Muscle layer of duodenum (tissue), 2 donors: ENCODE measurements around the gene BATF.

Source experiments
- H3K27ac ChIP-seq: one replicate; pipeline ENCODE4 v1.7.0; 2013; ENCODE audit warnings: mild to moderate bottlenecking, low read length
- H3K27me3 ChIP-seq: one replicate; pipeline ENCODE4 v1.7.0; 2013; ENCODE audit warnings: low read depth, mild to moderate bottlenecking, control low read depth, low read length
- H3K36me3 ChIP-seq, 2 donors: one replicate each; pipeline ENCODE4 v1.7.0; 2013; ENCODE audit warnings: low read length in 2 of 2, control low read depth in 1 of 2, mild to moderate bottlenecking in 1 of 2; ENCODE audit not compliant: insufficient read depth in 2 of 2, control insufficient read depth in 1 of 2
- H3K4me1 ChIP-seq, 2 donors: one replicate each; pipeline ENCODE4 v1.7.0; 2013; ENCODE audit warnings: low read length in 2 of 2, mild to moderate bottlenecking in 2 of 2, control low read depth in 1 of 2, moderate library complexity in 1 of 2; ENCODE audit not compliant: insufficient read depth in 2 of 2, control insufficient read depth in 1 of 2
- H3K4me3 ChIP-seq, 2 donors: one replicate each; pipeline ENCODE4 v1.7.0; 2013; ENCODE audit warnings: low read length in 2 of 2, low read depth in 1 of 2, mild to moderate bottlenecking in 1 of 2
- H3K9me3 ChIP-seq, 2 donors: one replicate each; pipeline ENCODE4 v1.7.0; 2013; ENCODE audit warnings: low read length in 2 of 2, control low read depth in 1 of 2, mild to moderate bottlenecking in 1 of 2; ENCODE audit not compliant: control insufficient read depth in 1 of 2
- donor health status: healthy.

Gene BATF

DNA sequence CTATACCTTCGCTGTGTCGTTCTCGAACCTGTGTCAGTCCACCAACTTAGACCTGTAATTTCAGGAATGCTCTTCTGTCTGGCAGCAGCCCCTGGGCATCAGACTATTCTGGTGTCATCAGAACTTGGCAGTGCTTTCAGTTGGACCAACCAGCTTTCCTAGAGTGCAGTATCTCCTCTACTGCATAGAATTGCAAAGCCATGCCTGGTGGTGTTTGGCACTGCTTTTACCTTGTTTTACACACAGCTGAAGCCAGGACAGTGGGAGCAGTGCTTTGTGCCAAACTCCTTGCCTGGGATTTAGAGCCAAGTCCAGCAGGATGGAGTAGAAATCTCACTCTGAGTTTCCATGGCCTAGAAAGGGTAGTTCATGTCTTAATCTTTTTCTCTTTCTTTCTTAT lies 57.6 kb downstream of the BATF start:
- peak overlapping the region; percentile 63 to 74 for H3K4me3 ChIP-seq

GRCh38 chr14:75587388-75587787 lies 65.1 kb downstream of the BATF start:
- H3K27ac ChIP-seq = no peak overlapping the region
- no peak overlapping the region for H3K4me3 ChIP-seq
- no peaks in the 10 kb centered on the region for H3K36me3 ChIP-seq
- H3K4me1 ChIP-seq = no peaks in the 10 kb centered on the region
- no peaks in the 10 kb centered on the region for H3K27me3 ChIP-seq
- no peaks in the 10 kb centered on the region for H3K9me3 ChIP-seq

More for the DNA sequence above, 57.6 kb downstream of the BATF start:
- Histone ChIP-seq H3K27ac (peak overlapping the region; percentile 61), H3K36me3 (no peaks in the 10 kb centered on the region), H3K27me3 (no peaks in the 10 kb centered on the region), H3K9me3 (no peaks in the 10 kb centered on the region), H3K4me1 (peaks cover 9 to 12% of the 10 kb centered on the region in 2 donors)

DNA sequence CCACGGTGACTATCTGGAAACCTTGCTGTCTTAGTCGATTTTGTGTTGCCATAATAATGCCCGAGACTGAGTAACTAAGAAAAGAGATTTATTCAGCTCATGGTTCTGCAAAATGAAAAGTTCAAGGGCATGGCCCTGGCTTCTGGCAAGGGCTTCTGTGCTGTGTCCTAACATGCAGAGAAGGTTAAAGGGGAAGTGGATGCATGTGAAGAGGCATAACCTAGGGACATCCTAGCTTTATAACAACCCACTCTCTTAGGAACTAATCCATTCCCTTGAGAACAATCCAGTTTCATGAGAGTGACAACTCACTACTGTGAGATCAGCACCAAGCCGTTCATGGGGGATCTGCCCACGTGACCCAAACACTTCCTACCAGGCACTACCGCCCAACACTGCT lies 67.7 kb downstream of the BATF start:
- Histone ChIP-seq H3K36me3 (no peaks in the 10 kb centered on the region), H3K4me3 (no peak overlapping the region), H3K9me3 (no peaks in the 10 kb centered on the region), H3K27me3 (no peaks in the 10 kb centered on the region), H3K4me1 (no peaks in the 10 kb centered on the region), H3K27ac (no peak overlapping the region)

GRCh38 chr14:75591331-75591946 lies 69.2 kb downstream of the BATF start:
- no peak overlapping the region for H3K4me3 ChIP-seq
- no peaks in the 10 kb centered on the region for H3K9me3 ChIP-seq
- H3K4me1 ChIP-seq = no peaks in the 10 kb centered on the region
- no peak overlapping the region for H3K27ac ChIP-seq
- H3K36me3 ChIP-seq = no peaks in the 10 kb centered on the region
- H3K27me3 ChIP-seq = no peaks in the 10 kb centered on the region

GRCh38 chr14:75591987-75592575 lies 69.8 kb downstream of the BATF start:
- Histone ChIP-seq H3K4me3 (no peak overlapping the region), H3K4me1 (no peaks in the 10 kb centered on the region), H3K27ac (no peak overlapping the region), H3K9me3 (no peaks in the 10 kb centered on the region), H3K27me3 (no peaks in the 10 kb centered on the region), H3K36me3 (no peaks in the 10 kb centered on the region)

- Histone ChIP-seq H3K36me3 (no peaks in the 10 kb centered on the region), H3K27me3 (no peaks in the 10 kb centered on the region), H3K4me3 (no peak overlapping the region), H3K27ac (no peak overlapping the region), H3K9me3 (no peaks in the 10 kb centered on the region), H3K4me1 (no peaks in the 10 kb centered on the region)
Measured at GRCh38 chr14:75595226-75595625, 73.0 kb downstream of the BATF start.
